GM18907 (cell line): ENCODE measurements around the gene LIFR.

ENCODE experiments used
- ATAC-seq: cut with Tn5 transposase; IDR thresholded peaks from one replicate; pipeline ENCODE4 v1.9.1; 2021; ENCODE audit warnings: mild to moderate bottlenecking, moderate library complexity; ENCODE audit not compliant: unreplicated experiment

The LIFR gene

GRCh38 chr5:38468202-38468673 is 88.2 kb downstream of the LIFR start:
- ATAC-seq = no peak

- ATAC-seq = no peak
These were observed 88.9 kb downstream of the LIFR start for GRCh38 chr5:38467353-38468040.

- ATAC-seq = no peak
These were observed 89.8 kb downstream of the LIFR start for GRCh38 chr5:38466424-38467189.

- no peak for ATAC-seq
These were observed 90.6 kb downstream of the LIFR start for GRCh38 chr5:38465702-38466423.

GRCh38 chr5:38465061-38465460 is 91.4 kb downstream of the LIFR start:
- no peak for ATAC-seq

- ATAC-seq = no peak
These were observed 92.6 kb downstream of the LIFR start for GRCh38 chr5:38463634-38464521.

GRCh38 chr5:38462976-38463633 is 93.3 kb downstream of the LIFR start:
- ATAC-seq = no peak

GRCh38 chr5:38458174-38458573 is 98.3 kb downstream of the LIFR start:
- no peak for ATAC-seq

- ATAC-seq = no peak
These were observed 99.6 kb downstream of the LIFR start for GRCh38 chr5:38456657-38457399.

- peak; percentile 74 for ATAC-seq
These were observed 100.6 kb downstream of the LIFR start for GRCh38 chr5:38455796-38456330.

GRCh38 chr5:38453921-38454320 is 102.5 kb downstream of the LIFR start:
- ATAC-seq = peak; percentile 17

- peak; percentile 98 for ATAC-seq
These were observed 102.9 kb downstream of the LIFR start for GRCh38 chr5:38453506-38453905.

GRCh38 chr5:38452201-38452600 is 104.2 kb downstream of the LIFR start:
- ATAC-seq = no peak

- no peak for ATAC-seq
These were observed 105.2 kb downstream of the LIFR start for GRCh38 chr5:38451074-38451725.

- no peak for ATAC-seq
These were observed 105.8 kb downstream of the LIFR start for GRCh38 chr5:38450627-38451026.

- no peak for ATAC-seq
These were observed 107.7 kb downstream of the LIFR start for GRCh38 chr5:38448568-38449350.

- ATAC-seq = no peak
These were observed 108.7 kb downstream of the LIFR start for GRCh38 chr5:38447786-38448185.

- ATAC-seq = no peak
These were observed 109.4 kb downstream of the LIFR start for GRCh38 chr5:38447056-38447455.
